Endothelial cell (in vitro differentiated cells): Measurements from ENCODE around the gene ITM2C. TPM values are rescaled to one million over a fixed set of nuclear protein-coding genes. Genes with fewer than 3 reads are reported as not detected.

ENCODE experiments used
- DNase-seq: peaks from one replicate; pipeline ENCODE4 v3.0.0; 2021; ENCODE audit warnings: low spot score
- H3K27ac Mint-ChIP-seq: one replicate; pipeline ENCODE4 v1.8.0; 2021; ENCODE audit warnings: mixed read lengths, inconsistent platforms; ENCODE audit not compliant: unreplicated experiment
- H3K27me3 Mint-ChIP-seq: one replicate; pipeline ENCODE4 v1.8.0; 2021; ENCODE audit warnings: mild to moderate bottlenecking, moderate library complexity, mixed read lengths, inconsistent platforms; ENCODE audit not compliant: unreplicated experiment
- H3K36me3 Mint-ChIP-seq: one replicate; pipeline ENCODE4 v1.8.0; 2021; ENCODE audit warnings: mild to moderate bottlenecking, low read depth, mixed read lengths, inconsistent platforms; ENCODE audit not compliant: unreplicated experiment
- H3K4me1 Mint-ChIP-seq: one replicate; pipeline ENCODE4 v1.8.0; 2021; ENCODE audit warnings: mild to moderate bottlenecking, mixed read lengths, inconsistent platforms; ENCODE audit not compliant: unreplicated experiment
- H3K4me3 Mint-ChIP-seq: one replicate; pipeline ENCODE4 v1.8.0; 2021; ENCODE audit warnings: mild to moderate bottlenecking, mixed read lengths, inconsistent platforms; ENCODE audit not compliant: unreplicated experiment
- H3K9me3 Mint-ChIP-seq: one replicate; pipeline ENCODE4 v1.8.0; 2021; ENCODE audit warnings: mixed read lengths, inconsistent platforms; ENCODE audit not compliant: unreplicated experiment
- CTCF ChIP-seq: fragments of 200-600 bp; sonication (generic); IDR thresholded peaks from one replicate; pipeline ENCODE4 v1.5.0; 2021; ENCODE audit warnings: antibody characterized with exemption; ENCODE audit not compliant: unreplicated experiment
- total RNA-seq: library from RNA; stranded (reverse); fragmentation: NEBNext Ultra II Directional; extraction: Animal tissue kit (Norgen Biotek cat#: 25700); gene quantifications from one replicate; pipeline ENCODE4 v1.2.1, GENCODE V29; 2021; ENCODE audit not compliant: unreplicated experiment

Gene ITM2C
- total RNA-seq, 1 donor from 2014 or later = 279 TPM

GRCh38 chr2:230879271-230879882 is 14.6 kb downstream of the ITM2C start:
- Mint-ChIP-seq H3K27me3 (peaks cover 5% of the 10 kb centered on the region), H3K9me3 (no peaks in the 10 kb centered on the region), H3K4me3 (no peak overlapping the region), H3K4me1 (no peaks in the 10 kb centered on the region), H3K36me3 (peaks cover 23% of the 10 kb centered on the region), H3K27ac (no peak overlapping the region)
- TF ChIP-seq CTCF = no peak
- DNase-seq = no peak

- Mint-ChIP-seq H3K9me3 (no peaks in the 10 kb centered on the region), H3K27ac (no peak overlapping the region), H3K36me3 (peaks cover 23% of the 10 kb centered on the region), H3K4me3 (no peak overlapping the region), H3K27me3 (peaks cover 3% of the 10 kb centered on the region), H3K4me1 (no peaks in the 10 kb centered on the region)
- DNase-seq = no peak
- no peak for TF ChIP-seq CTCF
These were observed 15.1 kb downstream of the ITM2C start for GRCh38 chr2:230879891-230880290.

- no peak for TF ChIP-seq CTCF
- Mint-ChIP-seq H3K4me1 (no peaks in the 10 kb centered on the region), H3K27ac (no peak overlapping the region), H3K36me3 (peaks cover 12% of the 10 kb centered on the region), H3K27me3 (peaks cover 1% of the 10 kb centered on the region), H3K9me3 (no peaks in the 10 kb centered on the region), H3K4me3 (no peak overlapping the region)
- no peak for DNase-seq
These were observed 17.1 kb downstream of the ITM2C start for GRCh38 chr2:230881840-230882239.

GRCh38 chr2:230885463-230886130 is 20.9 kb downstream of the ITM2C start:
- no peaks in the 10 kb centered on the region for H3K9me3 Mint-ChIP-seq
- peaks cover 1% of the 10 kb centered on the region for H3K27me3 Mint-ChIP-seq
- H3K27ac Mint-ChIP-seq = peak overlapping the region; percentile 44
- peaks cover 3% of the 10 kb centered on the region for H3K36me3 Mint-ChIP-seq
- no peak for DNase-seq
- TF ChIP-seq CTCF = no peak
- no peak overlapping the region for H3K4me3 Mint-ChIP-seq
- no peaks in the 10 kb centered on the region for H3K4me1 Mint-ChIP-seq

- DNase-seq = no peak
- no peak overlapping the region for H3K27ac Mint-ChIP-seq
These were observed 21.5 kb downstream of the ITM2C start for GRCh38 chr2:230886206-230886605.

More at GRCh38 chr2:230886206-230886605, 21.5 kb downstream of the ITM2C start:
- H3K4me3 Mint-ChIP-seq = no peak overlapping the region
- H3K27me3 Mint-ChIP-seq = peaks cover 1% of the 10 kb centered on the region
- no peak for TF ChIP-seq CTCF
- H3K36me3 Mint-ChIP-seq = peaks cover 3% of the 10 kb centered on the region
- no peaks in the 10 kb centered on the region for H3K4me1 Mint-ChIP-seq
- no peaks in the 10 kb centered on the region for H3K9me3 Mint-ChIP-seq
